AG04449 (cell line): Measurements from ENCODE around the gene NLGN1.

Experiments used
- CTCF ChIA-PET: fragments of 350-600 bp; formaldehyde crosslinking; extraction: SDS; loops from one replicate; lab custom pipeline; 2021; ENCODE audit warnings: antibody characterized with exemption; lab: Yijun Ruan, JAX
- POLR2A ChIA-PET: fragments of 400-600, 350-600 bp; formaldehyde crosslinking; extraction: SDS; loops from one replicate; lab custom pipeline; 2020; ENCODE audit warnings: antibody characterized with exemption, inconsistent platforms; lab: Yijun Ruan, JAX
- DNase-seq: peaks from one replicate; pipeline ENCODE4 v3.0.0-alpha.2; 2010; ENCODE audit warnings: low read depth, low spot score
- H3K4me3 ChIP-seq: 2 replicates; pipeline ENCODE4 v1.5.1; 2011; ENCODE audit warnings: low read depth, mild to moderate bottlenecking, control low read depth, low read length
- TF ChIP-seq, protein P1 (sequence below): IDR thresholded peaks from one replicate; pipeline ENCODE4 v1.5.1; 2011; ENCODE audit warnings: mild to moderate bottlenecking, moderate library complexity, low read length, control low read depth, inconsistent platforms; ENCODE audit not compliant: insufficient read depth; ENCODE audit errors: missing control alignments

NLGN1 gene

DNA sequence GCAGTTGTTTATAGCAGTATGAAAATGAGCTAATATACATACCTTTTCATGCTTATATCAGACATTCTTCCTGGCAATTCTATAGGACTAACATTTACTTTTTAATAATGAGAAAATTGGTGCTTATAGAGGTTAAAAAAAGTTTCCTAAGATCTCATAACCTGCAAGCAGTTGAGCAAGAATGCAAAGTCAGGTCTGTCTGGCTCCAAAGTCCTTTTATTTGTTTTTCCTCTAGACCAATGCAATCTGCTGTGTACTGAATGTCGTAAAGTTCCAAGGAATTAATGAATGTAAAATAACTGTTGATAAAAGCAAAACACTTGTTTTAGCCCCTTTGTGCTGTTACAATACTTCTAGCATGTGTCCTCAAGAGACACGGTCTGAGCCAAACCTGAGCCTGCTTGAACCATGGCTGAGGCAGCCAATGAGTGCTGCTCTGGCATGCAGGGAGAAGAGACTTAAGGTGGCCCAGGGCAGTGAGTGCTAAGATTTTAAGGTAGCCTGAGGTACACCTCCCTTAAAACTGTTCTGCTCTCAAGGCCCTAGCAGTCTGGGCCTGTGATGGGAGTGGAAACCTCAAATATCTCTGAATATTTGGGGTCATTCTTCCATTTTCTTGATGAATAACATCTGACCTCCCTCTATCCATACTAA is 906.5 kb downstream of the NLGN1 start:
- TF ChIP-seq, protein P1, sequence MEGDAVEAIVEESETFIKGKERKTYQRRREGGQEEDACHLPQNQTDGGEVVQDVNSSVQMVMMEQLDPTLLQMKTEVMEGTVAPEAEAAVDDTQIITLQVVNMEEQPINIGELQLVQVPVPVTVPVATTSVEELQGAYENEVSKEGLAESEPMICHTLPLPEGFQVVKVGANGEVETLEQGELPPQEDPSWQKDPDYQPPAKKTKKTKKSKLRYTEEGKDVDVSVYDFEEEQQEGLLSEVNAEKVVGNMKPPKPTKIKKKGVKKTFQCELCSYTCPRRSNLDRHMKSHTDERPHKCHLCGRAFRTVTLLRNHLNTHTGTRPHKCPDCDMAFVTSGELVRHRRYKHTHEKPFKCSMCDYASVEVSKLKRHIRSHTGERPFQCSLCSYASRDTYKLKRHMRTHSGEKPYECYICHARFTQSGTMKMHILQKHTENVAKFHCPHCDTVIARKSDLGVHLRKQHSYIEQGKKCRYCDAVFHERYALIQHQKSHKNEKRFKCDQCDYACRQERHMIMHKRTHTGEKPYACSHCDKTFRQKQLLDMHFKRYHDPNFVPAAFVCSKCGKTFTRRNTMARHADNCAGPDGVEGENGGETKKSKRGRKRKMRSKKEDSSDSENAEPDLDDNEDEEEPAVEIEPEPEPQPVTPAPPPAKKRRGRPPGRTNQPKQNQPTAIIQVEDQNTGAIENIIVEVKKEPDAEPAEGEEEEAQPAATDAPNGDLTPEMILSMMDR = no peak

GRCh38 chr3:174308736-174309135 is 911.2 kb downstream of the NLGN1 start:
- TF ChIP-seq, protein P1 = no peak
- POLR2A ChIA-PET = no interaction called here
- DNase-seq = no peak
- CTCF ChIA-PET = interaction anchor here (1.6 kb wide), 1 partner anchor 13 kb away, joined by 3 read pairs; no protein-coding TSS in a partner anchor
- no peak overlapping the region for H3K4me3 ChIP-seq

More for the DNA sequence above, 906.5 kb downstream of the NLGN1 start:
- H3K4me3 ChIP-seq = no peak overlapping the region
- CTCF ChIA-PET = interaction anchor here (1.0 kb wide), 1 partner anchor 10 kb away, joined by 3 read pairs; no protein-coding TSS in a partner anchor
- DNase-seq = no peak
- POLR2A ChIA-PET = no interaction called here

DNA sequence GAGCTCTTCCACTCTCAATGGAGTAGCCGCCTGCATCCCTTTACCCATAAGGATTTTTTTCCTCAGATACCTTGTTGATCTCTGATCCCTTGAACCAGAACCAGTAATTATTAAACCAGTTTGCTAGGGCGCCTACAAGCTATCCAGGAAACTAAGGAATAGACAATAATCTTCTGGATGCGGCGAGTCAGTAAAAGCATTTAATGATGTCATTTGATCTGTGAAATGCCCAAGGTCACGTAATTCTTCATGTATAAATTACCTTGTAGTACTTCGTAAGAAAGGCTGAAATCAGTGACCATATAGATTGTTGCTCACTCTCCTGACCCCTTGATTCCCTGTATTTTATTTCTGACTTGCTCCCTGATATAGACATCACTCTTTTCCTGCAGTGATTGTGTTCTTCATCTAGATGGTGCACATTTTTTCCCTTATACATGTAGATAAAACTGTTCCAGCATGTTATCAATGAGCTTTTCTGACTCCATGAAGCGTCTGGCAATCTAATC is 913.0 kb downstream of the NLGN1 start:
- CTCF ChIA-PET = interaction anchor here (0.7 kb wide), 1 partner anchor 69 kb away, joined by 3 read pairs; no protein-coding TSS in a partner anchor

GRCh38 chr3:174315225-174315624 is 917.7 kb downstream of the NLGN1 start:
- no peak for DNase-seq
- ChIA-PET CTCF (interaction anchor here (1.0 to 1.5 kb wide), 2 partner anchors 10 to 14 kb away, joined by 4 to 8 read pairs; no protein-coding TSS in a partner anchor), POLR2A (no interaction called here)
- TF ChIP-seq, protein P1 = no peak
- H3K4me3 ChIP-seq = no peak overlapping the region

More for the DNA sequence above, 913.0 kb downstream of the NLGN1 start:
- POLR2A ChIA-PET = no interaction called here
- TF ChIP-seq, protein P1 = no peak
- H3K4me3 ChIP-seq = no peak overlapping the region
- DNase-seq = no peak

DNA sequence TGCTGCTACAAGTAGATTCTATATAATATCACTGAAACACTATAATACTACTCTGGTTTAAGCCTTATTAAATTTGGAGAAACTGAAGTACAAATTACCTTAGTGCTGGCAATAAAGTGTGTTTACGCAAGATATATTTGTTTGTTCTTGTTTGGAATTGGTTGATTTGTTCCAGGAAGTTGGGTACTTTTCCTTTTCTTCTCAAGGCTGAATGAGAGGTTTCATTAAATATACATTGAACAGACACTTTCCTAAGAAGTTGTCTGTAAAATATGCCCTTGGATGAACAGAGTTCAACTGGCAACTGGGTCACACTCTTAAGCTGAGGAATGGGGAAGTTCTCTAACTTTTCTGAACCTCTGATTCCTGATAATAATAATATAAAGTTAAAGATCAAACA is 919.5 kb downstream of the NLGN1 start:
- CTCF ChIA-PET = no interaction called here
- POLR2A ChIA-PET = no interaction called here
- TF ChIP-seq, protein P1 = no peak
- DNase-seq = no peak
- no peak overlapping the region for H3K4me3 ChIP-seq

DNA sequence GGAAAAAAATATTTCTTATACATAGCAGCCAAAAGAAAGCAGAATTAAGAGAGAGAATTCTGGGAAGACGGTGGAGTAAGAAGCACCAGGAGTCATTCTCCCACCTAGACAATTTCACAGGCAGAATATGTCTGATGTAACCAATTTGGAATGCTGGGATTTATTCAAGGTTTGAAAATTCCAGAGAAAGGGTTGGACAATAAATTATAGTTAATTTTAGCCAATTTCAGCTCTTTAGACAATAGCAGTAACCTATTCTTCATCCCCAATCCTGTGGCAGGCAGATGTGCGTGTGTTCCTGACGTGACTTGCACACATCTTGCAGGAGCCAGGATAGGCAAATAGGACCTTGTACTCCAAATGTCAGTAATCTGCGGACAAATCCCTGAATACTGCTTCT is 920.6 kb downstream of the NLGN1 start:
- ChIA-PET CTCF (interaction anchor here (0.8 kb wide), 1 partner anchor 9 kb away, joined by 3 read pairs; no protein-coding TSS in a partner anchor), POLR2A (no interaction called here)
- TF ChIP-seq, protein P1 = no peak
- H3K4me3 ChIP-seq = no peak overlapping the region
- DNase-seq = no peak
